SK-N-SH (cell line): Measurements from ENCODE around the gene CHERP. TPM values are rescaled to one million over a fixed set of nuclear protein-coding genes. Genes with fewer than 3 reads are reported as not detected.

Experiments
- CTCF ChIA-PET: fragments of 300-600, 350-600 bp; formaldehyde crosslinking; extraction: SDS; loops from one replicate; lab custom pipeline; 2021; lab: Yijun Ruan, JAX
- POLR2A ChIA-PET: fragments of 350-600 bp; sonication (Branson Sonifier 250); formaldehyde crosslinking; extraction: SDS; loops from one replicate; lab custom pipeline; 2020; ENCODE audit warnings: antibody characterized with exemption, inconsistent platforms; lab: Yijun Ruan, JAX
- DNase-seq: peaks from one replicate; pipeline ENCODE4 v3.0.0; 2012
- H2AFZ ChIP-seq: fragments of 200-600 bp; sonication (generic); 2 replicates; pipeline ENCODE4 v1.8.1; 2016; ENCODE audit warnings: antibody characterized with exemption, mild to moderate bottlenecking, low read depth
- H3F3A ChIP-seq: fragments of 200-600 bp; sonication (generic); replicated peaks from 2 replicates; pipeline ENCODE3; 2016; ENCODE audit warnings: antibody characterized with exemption, mild to moderate bottlenecking; ENCODE audit not compliant: insufficient read depth
- H3K27ac ChIP-seq, 2 experiments: fragments of 200-500 bp in 1 of 2; fragments of 200-600 bp in 1 of 2; sonication (Bioruptor generic) in 1 of 2; sonication (generic), shearing (Covaris generic) in 1 of 2; 2 replicates each; pipeline versions ENCODE4 v1.5.1 to v1.6.1; 2014 to 2016; ENCODE audit warnings: low read depth in 2 of 2, inconsistent platforms in 1 of 2, low read length in 1 of 2, mild to moderate bottlenecking in 1 of 2, mixed read lengths in 1 of 2
- H3K27me3 ChIP-seq: fragments of 200-600 bp; sonication (generic), shearing (Covaris generic); 2 replicates; pipeline ENCODE4 v1.6.1; 2016; ENCODE audit warnings: mixed run types; ENCODE audit not compliant: insufficient read depth
- H3K36me3 ChIP-seq, 2 experiments: fragments of 200-500 bp in 1 of 2; fragments of 200-600 bp in 1 of 2; sonication (Bioruptor generic) in 1 of 2; sonication (generic) in 1 of 2; replicated peaks in 1 of 2; 2 replicates each; pipeline versions ENCODE3 to v1.5.1; 2014 to 2016; ENCODE audit warnings: low read length in 1 of 2, mild to moderate bottlenecking in 1 of 2; ENCODE audit not compliant: insufficient read depth in 2 of 2, control insufficient read depth in 1 of 2
- H3K4me1 ChIP-seq, 2 experiments: fragments of 200-500 bp in 1 of 2; fragments of 200-600 bp in 1 of 2; sonication (Bioruptor generic) in 1 of 2; sonication (generic), shearing (Covaris generic) in 1 of 2; 2 replicates each; pipeline versions ENCODE4 v1.5.1 to v1.6.1; 2014 to 2016; ENCODE audit warnings: low read depth in 1 of 2, low read length in 1 of 2, mixed run types in 1 of 2; ENCODE audit not compliant: insufficient read depth in 2 of 2, control insufficient read depth in 1 of 2
- H3K4me2 ChIP-seq: fragments of 200-600 bp; sonication (generic), shearing (Covaris generic); 2 replicates; pipeline ENCODE4 v1.6.1; 2017; ENCODE audit warnings: mixed run types
- H3K4me3 ChIP-seq, 2 experiments: fragments of 200-500 bp in 1 of 2; fragments of 200-600 bp in 1 of 2; sonication (Bioruptor generic) in 1 of 2; sonication (generic), shearing (Covaris generic) in 1 of 2; 2 replicates each; pipeline versions ENCODE4 v1.5.1 to v1.8.1; 2014 to 2016; ENCODE audit warnings: low read depth in 2 of 2, inconsistent platforms in 1 of 2, low read length in 1 of 2, mild to moderate bottlenecking in 1 of 2, mixed read lengths in 1 of 2, moderate library complexity in 1 of 2
- H3K79me2 ChIP-seq: fragments of 200-600 bp; sonication (generic); 2 replicates; pipeline ENCODE4 v1.8.1; 2017; ENCODE audit warnings: mild to moderate bottlenecking; ENCODE audit not compliant: insufficient read depth
- H3K9ac ChIP-seq: fragments of 200-600 bp; sonication (generic); 2 replicates; pipeline ENCODE4 v1.6.1; 2017; ENCODE audit warnings: mixed run types
- H3K9me2 ChIP-seq: fragments of 200-600 bp; sonication (generic); 2 replicates; pipeline ENCODE4 v1.6.1; 2017; ENCODE audit warnings: mixed run types
- H3K9me3 ChIP-seq: fragments of 200-600 bp; sonication (generic); 2 replicates; pipeline ENCODE4 v1.6.1; 2017; ENCODE audit warnings: mixed run types, mild to moderate bottlenecking, moderate library complexity
- H4K20me1 ChIP-seq: fragments of 200-600 bp; sonication (generic); 2 replicates; pipeline ENCODE4 v1.6.1; 2017; ENCODE audit warnings: mild to moderate bottlenecking, mixed run types; ENCODE audit not compliant: insufficient read depth
- CHD2 ChIP-seq: fragments of 150-350 bp; IDR thresholded peaks from 2 replicates; pipeline ENCODE4 v1.6.1; 2018; ENCODE audit warnings: low read length; ENCODE audit not compliant: partially characterized antibody
- CTCF ChIP-seq: fragments of 200-600 bp; sonication (generic); IDR thresholded peaks from 2 replicates; pipeline ENCODE4 v1.6.1; 2017; ENCODE audit warnings: antibody characterized with exemption, mild to moderate bottlenecking, moderate library complexity
- ELF1 ChIP-seq: IDR thresholded peaks from 2 replicates; pipeline ENCODE4 v1.4.0; 2012
- FOXJ3 ChIP-seq: sonication (generic); formaldehyde crosslinking; IDR thresholded peaks from 2 replicates; pipeline ENCODE4 v1.5.1; 2020; ENCODE audit warnings: mild to moderate bottlenecking, missing genetic modification reagents
- FOXM1 ChIP-seq: IDR thresholded peaks from 2 replicates; pipeline ENCODE4 v1.4.0; 2012; ENCODE audit warnings: low read depth, mild to moderate bottlenecking
- GABPA ChIP-seq: IDR thresholded peaks from 2 replicates; pipeline ENCODE4 v1.4.0; 2012; ENCODE audit warnings: low read depth, mild to moderate bottlenecking
- MEF2A ChIP-seq: IDR thresholded peaks from 2 replicates; pipeline ENCODE4 v1.4.0; 2012; ENCODE audit warnings: low read depth, borderline replicate concordance
- PBX3 ChIP-seq: IDR thresholded peaks from 2 replicates; pipeline ENCODE4; 2012
- RFX5 ChIP-seq: IDR thresholded peaks from 2 replicates; pipeline ENCODE4 v1.6.1; 2012; ENCODE audit warnings: mild to moderate bottlenecking, improper control_type of control experiment, low read length
- RXRA ChIP-seq: IDR thresholded peaks from 2 replicates; pipeline ENCODE4 v1.4.0; 2012; ENCODE audit warnings: low read depth, mild to moderate bottlenecking, borderline replicate concordance
- SIN3A ChIP-seq: IDR thresholded peaks from 2 replicates; pipeline ENCODE4 v1.6.1; 2012; ENCODE audit warnings: low read depth, mild to moderate bottlenecking, low read length, moderate library complexity, borderline replicate concordance
- SMC3 ChIP-seq: IDR thresholded peaks from 2 replicates; pipeline ENCODE4 v1.6.1; 2012; ENCODE audit warnings: low read depth, low read length, improper control_type of control experiment
- TAF1 ChIP-seq: IDR thresholded peaks from 2 replicates; pipeline ENCODE4 v1.6.1; 2012; ENCODE audit warnings: low read depth, mild to moderate bottlenecking, low read length, moderate library complexity, borderline replicate concordance
- TEAD4 ChIP-seq: IDR thresholded peaks from 2 replicates; pipeline ENCODE4 v1.4.0; 2012; ENCODE audit warnings: mild to moderate bottlenecking, borderline replicate concordance; ENCODE audit not compliant: insufficient read depth
- YY1 ChIP-seq: IDR thresholded peaks from 2 replicates; pipeline ENCODE4 v1.4.0; 2012; ENCODE audit warnings: low read depth, mild to moderate bottlenecking
- WGBS: methylation state at CpG from one replicate; pipeline ENCODE4 v1.1.6; 2017; ENCODE audit warnings: low lambda C conversion rate; 5-methylcytosine and 5-hydroxymethylcytosine counted together
- polyA plus RNA-seq, 3 experiments: library from polyadenylated mRNA; depleted of rRNA; stranded (reverse); fragments of >200 nt; gene quantifications; 2 replicates each; pipeline ENCODE4 v1.2.3, GENCODE V29; 2012

The CHERP gene
- polyA plus RNA-seq, 1 of the 3 experiments (the other 2 are of a cell fraction) = 16.8 TPM

GRCh38 chr19:16573296-16573695, 31.1 kb upstream of the CHERP start:
- ChIA-PET CTCF (interaction anchor here (1.4 kb wide), 1 partner anchor 9 kb away, joined by 7 read pairs; no protein-coding TSS in a partner anchor), POLR2A (interaction anchor here (1.0 to 1.6 kb wide), 5 partner anchors 9 to 388 kb away, joined by 3 to 10 read pairs (median 4); partner anchors contain the start of gene FAM32A)
- H3K4me3 ChIP-seq = peak overlapping the region; percentile 83 to 96
- H3F3A ChIP-seq = no peaks in the 10 kb centered on the region
- 44% methylated on average over 13 of the region's 13 CpGs for WGBS
- H3K4me1 ChIP-seq = peaks cover 10 to 30% of the 10 kb centered on the region in 2 experiments; a peak in 3 of 4 replicates
- H3K36me3 ChIP-seq = peaks cover 22 to 47% of the 10 kb centered on the region in 2 experiments
- H3K27me3 ChIP-seq = no peaks in the 10 kb centered on the region
- DNase-seq = no peak
- H2AFZ ChIP-seq = no peak overlapping the region; the same call in 1 of the 2 replicates
- no peaks in the 10 kb centered on the region for H3K9me2 ChIP-seq
- H3K79me2 ChIP-seq = peaks cover 97% of the 10 kb centered on the region
- peaks cover 45% of the 10 kb centered on the region for H4K20me1 ChIP-seq
- H3K9ac ChIP-seq = peak overlapping the region; percentile 83
- H3K4me2 ChIP-seq = peak overlapping the region; percentile 95
- TF ChIP-seq PBX3 (no peak), CTCF (no peak), TEAD4 (no peak), RFX5 (no peak), GABPA (no peak), TAF1 (no peak), MEF2A (no peak), FOXJ3 (CRISPR knock-in tag) (no peak), CHD2 (no peak), YY1 (no peak), SMC3 (no peak), SIN3A (no peak), RXRA (no peak), ELF1 (no peak), FOXM1 (no peak)
- no peaks in the 10 kb centered on the region for H3K9me3 ChIP-seq
- peak overlapping the region in 1 of 2 experiments; percentile 75; a peak in 1 of 4 replicates for H3K27ac ChIP-seq
